ENCODE results near the gene ROBO3. TPM values are rescaled to one million over a fixed set of nuclear protein-coding genes. Genes with fewer than 3 reads are reported as not detected.
A peak's percentile ranks its signal among the peaks of the same experiment; 100 is the strongest.

Gene ROBO3
- total RNA-seq, 1 donor from 2014 or later, result 5.9 TPM

DNA sequence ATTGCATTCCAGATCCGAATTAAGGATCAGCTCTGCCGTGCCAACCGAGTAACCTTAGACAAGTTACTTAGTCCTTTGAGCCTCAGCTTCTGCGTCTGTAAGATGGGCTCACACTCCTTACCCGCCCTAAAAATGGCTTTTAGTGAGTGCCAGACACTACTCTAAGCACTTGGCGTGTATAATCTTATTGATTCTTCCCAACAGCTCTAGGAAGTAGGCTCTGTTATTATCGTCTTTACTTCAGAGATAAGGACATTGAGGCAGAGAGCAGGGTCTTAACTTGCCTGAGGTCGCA, 21.7 kb upstream of the ROBO3 start:
- TF ChIP-seq, protein P1, sequence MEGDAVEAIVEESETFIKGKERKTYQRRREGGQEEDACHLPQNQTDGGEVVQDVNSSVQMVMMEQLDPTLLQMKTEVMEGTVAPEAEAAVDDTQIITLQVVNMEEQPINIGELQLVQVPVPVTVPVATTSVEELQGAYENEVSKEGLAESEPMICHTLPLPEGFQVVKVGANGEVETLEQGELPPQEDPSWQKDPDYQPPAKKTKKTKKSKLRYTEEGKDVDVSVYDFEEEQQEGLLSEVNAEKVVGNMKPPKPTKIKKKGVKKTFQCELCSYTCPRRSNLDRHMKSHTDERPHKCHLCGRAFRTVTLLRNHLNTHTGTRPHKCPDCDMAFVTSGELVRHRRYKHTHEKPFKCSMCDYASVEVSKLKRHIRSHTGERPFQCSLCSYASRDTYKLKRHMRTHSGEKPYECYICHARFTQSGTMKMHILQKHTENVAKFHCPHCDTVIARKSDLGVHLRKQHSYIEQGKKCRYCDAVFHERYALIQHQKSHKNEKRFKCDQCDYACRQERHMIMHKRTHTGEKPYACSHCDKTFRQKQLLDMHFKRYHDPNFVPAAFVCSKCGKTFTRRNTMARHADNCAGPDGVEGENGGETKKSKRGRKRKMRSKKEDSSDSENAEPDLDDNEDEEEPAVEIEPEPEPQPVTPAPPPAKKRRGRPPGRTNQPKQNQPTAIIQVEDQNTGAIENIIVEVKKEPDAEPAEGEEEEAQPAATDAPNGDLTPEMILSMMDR (IDR thresholded peaks at IDR 0.05; ENCODE audit: partially characterized antibody, unreplicated experiment), result no peak
- Mint-ChIP-seq H3K27ac (ENCODE audit: unreplicated experiment) (no peak overlapping the region), H3K4me3 (ENCODE audit: unreplicated experiment) (peak overlapping the region; percentile 30), H3K4me1 (ENCODE audit: low read depth, unreplicated experiment) (peaks cover 4% of the 10 kb centered on the region), H3K27me3 (ENCODE audit: unreplicated experiment) (peaks cover 52% of the 10 kb centered on the region), H3K36me3 (ENCODE audit: unreplicated experiment) (no peaks in the 10 kb centered on the region), H3K9me3 (ENCODE audit: unreplicated experiment) (peaks cover 5% of the 10 kb centered on the region)
- no peak for DNase-seq

DNA sequence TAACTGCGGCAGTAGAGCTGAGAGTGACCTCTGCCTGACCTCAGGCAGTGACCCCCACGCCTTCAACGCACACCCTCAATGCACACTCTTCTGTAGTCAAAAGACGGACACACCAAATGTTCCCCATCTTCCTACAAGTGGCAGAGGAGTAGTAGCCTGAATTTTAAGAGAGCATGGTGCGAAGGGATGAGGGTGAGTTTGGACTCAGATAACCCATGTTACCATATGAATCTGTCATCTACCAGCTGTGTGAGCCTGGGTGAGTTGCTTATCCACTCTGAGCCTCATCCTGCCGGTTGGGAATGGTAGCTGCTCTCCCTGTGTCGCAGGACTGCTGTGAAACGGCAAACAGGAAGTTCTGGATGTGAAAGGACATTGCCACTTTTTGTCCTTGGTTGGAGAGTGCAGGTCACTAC, 20.6 kb upstream of the ROBO3 start:
- H3K27me3 Mint-ChIP-seq (ENCODE audit: unreplicated experiment), result peaks cover 53% of the 10 kb centered on the region
- peaks cover 5% of the 10 kb centered on the region for H3K9me3 Mint-ChIP-seq (ENCODE audit: unreplicated experiment)
- no peak overlapping the region for H3K27ac Mint-ChIP-seq (ENCODE audit: unreplicated experiment)
- H3K36me3 Mint-ChIP-seq (ENCODE audit: unreplicated experiment), result no peaks in the 10 kb centered on the region
- H3K4me1 Mint-ChIP-seq (ENCODE audit: low read depth, unreplicated experiment), result peaks cover 4% of the 10 kb centered on the region
- H3K4me3 Mint-ChIP-seq (ENCODE audit: unreplicated experiment), result no peak overlapping the region
- TF ChIP-seq, protein P1 (IDR thresholded peaks at IDR 0.05; ENCODE audit: partially characterized antibody, unreplicated experiment), result no peak
- DNase-seq, result no peak

DNA sequence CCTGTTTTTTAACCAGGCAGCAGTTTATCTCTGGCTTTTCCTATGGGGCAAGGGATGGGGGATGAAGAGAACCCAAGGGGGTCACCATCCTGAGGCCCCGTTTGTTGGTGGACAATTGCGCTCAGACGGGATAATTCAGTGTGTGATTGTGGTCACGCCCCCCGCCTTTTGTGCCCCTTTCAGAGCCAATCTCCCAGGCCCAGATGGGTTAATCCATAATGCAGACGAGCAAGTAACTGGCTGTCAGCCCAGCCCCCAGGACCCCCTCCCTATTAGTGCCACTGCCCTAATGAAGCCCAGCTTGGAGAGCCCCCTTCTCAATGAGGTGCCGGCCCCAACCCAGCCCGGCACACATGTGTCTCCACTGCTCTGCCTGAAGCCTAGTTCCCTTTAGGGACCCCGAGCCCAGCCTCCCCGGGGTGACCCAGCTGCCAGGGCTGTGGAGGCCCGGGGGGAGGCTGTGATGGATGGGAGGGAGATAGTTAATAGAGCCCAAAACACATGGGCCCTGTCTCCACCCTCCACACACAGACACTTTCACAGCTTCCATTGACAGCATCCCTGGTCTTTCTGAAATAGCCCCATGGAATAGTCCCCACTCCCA, 19.1 kb upstream of the ROBO3 start:
- Mint-ChIP-seq H3K36me3 (ENCODE audit: unreplicated experiment) (no peaks in the 10 kb centered on the region), H3K27me3 (ENCODE audit: unreplicated experiment) (peaks cover 48% of the 10 kb centered on the region), H3K9me3 (ENCODE audit: unreplicated experiment) (peaks cover 5% of the 10 kb centered on the region), H3K27ac (ENCODE audit: unreplicated experiment) (no peak overlapping the region), H3K4me3 (ENCODE audit: unreplicated experiment) (no peak overlapping the region), H3K4me1 (ENCODE audit: low read depth, unreplicated experiment) (no peaks in the 10 kb centered on the region)
- TF ChIP-seq, protein P1 (IDR thresholded peaks at IDR 0.05; ENCODE audit: partially characterized antibody, unreplicated experiment), result no peak
- no peak for DNase-seq

DNA sequence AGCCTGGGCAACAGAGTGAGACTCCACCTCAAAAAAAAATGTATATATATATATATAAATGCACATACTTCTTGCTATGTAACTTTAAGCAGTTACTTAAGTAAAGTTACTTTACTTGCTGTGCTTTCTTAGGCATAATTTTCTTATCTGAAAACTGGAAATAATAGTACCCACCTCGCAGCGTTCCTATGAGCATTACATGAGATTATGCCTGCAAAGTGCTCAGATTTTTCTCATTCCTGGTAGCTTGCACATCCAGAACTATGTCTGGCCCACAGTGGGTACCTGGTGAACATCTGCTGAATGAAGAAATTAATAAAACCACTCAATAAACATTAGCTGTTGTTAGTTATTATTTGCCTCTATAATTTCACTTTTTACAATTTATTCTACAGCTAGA, 6.1 kb upstream of the ROBO3 start:
- no peak overlapping the region for H3K27ac Mint-ChIP-seq (ENCODE audit: unreplicated experiment)
- H3K9me3 Mint-ChIP-seq (ENCODE audit: unreplicated experiment), result peaks cover 2% of the 10 kb centered on the region
- no peaks in the 10 kb centered on the region for H3K36me3 Mint-ChIP-seq (ENCODE audit: unreplicated experiment)
- TF ChIP-seq, protein P1 (IDR thresholded peaks at IDR 0.05; ENCODE audit: partially characterized antibody, unreplicated experiment), result no peak
- no peaks in the 10 kb centered on the region for H3K4me1 Mint-ChIP-seq (ENCODE audit: low read depth, unreplicated experiment)
- no peak for DNase-seq
- peaks cover 26% of the 10 kb centered on the region for H3K27me3 Mint-ChIP-seq (ENCODE audit: unreplicated experiment)
- H3K4me3 Mint-ChIP-seq (ENCODE audit: unreplicated experiment), result no peak overlapping the region

DNA sequence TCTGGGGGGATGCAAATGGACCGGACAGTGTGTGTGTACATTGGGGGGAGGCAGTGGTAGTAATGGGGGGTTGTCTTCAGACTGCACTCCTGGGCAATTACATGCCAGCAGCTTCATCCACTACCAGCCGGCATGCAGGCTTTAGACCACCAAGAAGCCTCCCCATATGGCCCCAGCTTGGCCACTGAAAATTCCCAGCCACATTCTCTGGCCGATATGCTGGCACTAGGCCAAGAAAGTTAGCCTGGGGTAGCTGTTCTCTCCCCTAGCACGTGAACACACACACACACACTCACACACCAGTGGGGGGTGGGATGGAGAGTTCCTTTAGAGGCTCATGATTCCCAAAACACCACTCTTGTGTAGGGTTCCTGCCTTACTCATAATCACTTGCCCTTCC, 3.6 kb upstream of the ROBO3 start:
- TF ChIP-seq, protein P1 (IDR thresholded peaks at IDR 0.05; ENCODE audit: partially characterized antibody, unreplicated experiment), result no peak
- Mint-ChIP-seq H3K9me3 (ENCODE audit: unreplicated experiment) (peaks cover 2% of the 10 kb centered on the region), H3K4me3 (ENCODE audit: unreplicated experiment) (no peak overlapping the region), H3K4me1 (ENCODE audit: low read depth, unreplicated experiment) (no peaks in the 10 kb centered on the region), H3K36me3 (ENCODE audit: unreplicated experiment) (no peaks in the 10 kb centered on the region), H3K27ac (ENCODE audit: unreplicated experiment) (no peak overlapping the region), H3K27me3 (ENCODE audit: unreplicated experiment) (peaks cover 28% of the 10 kb centered on the region)
- no peak for DNase-seq

All from glutamatergic neuron (in vitro differentiated cells).